Mononuclear cell (primary cell): ENCODE results near the gene GID4. TPM values are rescaled to one million over a fixed set of nuclear protein-coding genes. Genes with fewer than 3 reads are reported as not detected.

Source experiments
- H3K27me3 ChIP-seq: 2 replicates; pipeline ENCODE4 v1.6.0; 2011; ENCODE audit warnings: low read length, control low read depth; ENCODE audit not compliant: insufficient read depth
- H3K4me1 ChIP-seq: 2 replicates; pipeline ENCODE4 v1.5.1; 2011; ENCODE audit warnings: mild to moderate bottlenecking, low read length, control low read depth; ENCODE audit not compliant: insufficient read depth
- H3K4me3 ChIP-seq: 2 replicates; pipeline ENCODE4 v1.5.1; 2011; ENCODE audit warnings: mild to moderate bottlenecking, low read length, moderate library complexity
- H3K9me3 ChIP-seq: 2 replicates; pipeline ENCODE4 v1.5.1; 2011; ENCODE audit warnings: low read depth, mild to moderate bottlenecking, control low read depth, low read length
- total RNA-seq: library from RNA; depleted of rRNA; stranded (reverse); fragments of >200 nt; gene quantifications from one replicate; pipeline ENCODE4 v1.2.3, GENCODE V29; 2012

The GID4 gene
- total RNA-seq, 1 donor: 3.1 TPM

DNA sequence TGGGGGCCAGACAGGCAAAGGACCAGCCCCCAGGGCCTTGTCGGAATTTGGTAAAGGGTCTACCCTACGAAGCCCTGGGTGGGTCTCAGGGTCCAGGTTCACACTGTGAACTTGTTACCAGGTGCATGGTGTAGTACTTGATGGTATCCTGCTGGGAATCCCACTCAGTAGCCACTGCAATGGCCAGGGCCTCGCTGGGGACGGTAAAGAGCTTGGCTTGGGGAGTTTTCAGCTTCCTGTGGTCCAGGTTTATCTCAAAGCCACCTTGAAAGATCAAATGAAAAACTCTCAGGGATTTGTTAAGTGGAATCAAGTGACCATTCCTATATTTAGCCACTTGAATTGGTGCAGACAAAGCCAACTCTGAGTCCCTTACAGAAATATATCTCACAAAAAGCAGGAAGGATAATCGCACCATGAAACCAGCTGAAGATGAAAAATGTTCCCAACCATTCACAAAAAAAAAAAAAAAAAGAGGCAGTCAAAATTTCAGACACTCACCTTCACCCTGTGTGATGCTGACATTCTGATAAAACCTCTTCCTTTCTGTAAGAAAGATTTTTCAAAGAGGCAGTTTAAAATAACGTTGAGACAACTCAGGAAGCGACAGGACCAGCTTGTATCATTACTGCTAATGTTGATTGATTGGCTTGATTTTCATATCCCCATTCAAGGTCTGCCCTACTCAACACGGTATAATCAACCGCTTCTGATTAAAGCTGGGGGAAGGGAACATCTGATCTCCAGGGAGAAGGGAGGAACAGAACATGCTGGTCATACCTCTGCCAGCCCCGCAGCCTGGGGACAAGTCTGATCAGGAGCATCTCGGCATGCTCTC, 10.9 kb upstream of the GID4 start:
- H3K4me3 ChIP-seq: no peak overlapping the region
- H3K4me1 ChIP-seq: peaks cover 35% of the 10 kb centered on the region
- no peaks in the 10 kb centered on the region for H3K9me3 ChIP-seq
- H3K27me3 ChIP-seq: no peaks in the 10 kb centered on the region

DNA sequence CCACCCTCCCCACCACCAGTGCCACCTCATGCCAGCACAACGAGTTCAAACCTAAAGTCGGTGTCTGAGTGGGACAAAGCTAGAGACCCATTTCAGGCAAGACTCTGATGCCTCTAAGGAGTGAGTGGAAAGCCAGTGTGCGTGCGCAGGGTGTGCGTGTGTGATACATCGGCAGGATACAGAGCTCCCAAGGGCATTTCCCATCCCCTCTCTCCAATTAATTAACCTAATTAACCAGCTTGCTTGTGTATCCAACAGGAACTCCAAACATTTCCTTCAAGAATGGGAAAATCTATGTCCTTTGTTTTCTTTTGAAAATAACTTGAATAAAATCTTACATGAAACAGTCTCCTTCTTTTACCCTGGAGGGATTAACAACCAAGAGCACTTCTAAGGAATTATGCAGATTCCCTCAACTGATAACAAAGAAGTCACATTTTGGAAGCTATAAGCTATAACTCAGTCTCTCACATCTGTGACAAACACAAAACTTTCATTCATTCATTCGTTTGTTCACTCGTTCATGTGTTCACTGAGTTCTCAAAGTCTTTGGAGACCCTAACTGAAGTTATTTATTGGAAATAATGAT, 10.2 kb upstream of the GID4 start:
- no peaks in the 10 kb centered on the region for H3K9me3 ChIP-seq
- peaks cover 40% of the 10 kb centered on the region for H3K4me1 ChIP-seq
- H3K27me3 ChIP-seq: no peaks in the 10 kb centered on the region
- no peak overlapping the region for H3K4me3 ChIP-seq

DNA sequence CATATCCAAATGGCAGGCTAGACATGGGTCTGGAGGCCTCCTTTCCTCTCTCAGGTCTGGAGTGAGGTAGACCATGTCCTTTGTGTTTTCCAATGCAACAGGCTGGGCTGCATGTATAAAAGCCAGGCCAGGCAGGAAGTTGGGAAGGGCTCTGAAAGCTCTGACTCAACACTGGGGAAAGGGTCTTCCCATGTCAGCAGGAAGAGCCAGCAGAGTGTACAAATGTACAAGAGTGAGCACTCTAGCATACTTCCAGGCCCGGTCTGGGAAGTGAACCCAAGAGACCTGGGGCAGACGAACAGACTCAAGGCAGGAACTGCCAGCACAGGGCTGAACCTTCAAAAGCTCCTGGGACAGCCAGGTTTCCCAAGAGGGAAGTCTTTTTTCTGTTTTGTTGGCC, 7.3 kb upstream of the GID4 start:
- Histone ChIP-seq H3K9me3 (no peaks in the 10 kb centered on the region), H3K4me3 (no peak overlapping the region), H3K27me3 (no peaks in the 10 kb centered on the region), H3K4me1 (peaks cover 26% of the 10 kb centered on the region)

DNA sequence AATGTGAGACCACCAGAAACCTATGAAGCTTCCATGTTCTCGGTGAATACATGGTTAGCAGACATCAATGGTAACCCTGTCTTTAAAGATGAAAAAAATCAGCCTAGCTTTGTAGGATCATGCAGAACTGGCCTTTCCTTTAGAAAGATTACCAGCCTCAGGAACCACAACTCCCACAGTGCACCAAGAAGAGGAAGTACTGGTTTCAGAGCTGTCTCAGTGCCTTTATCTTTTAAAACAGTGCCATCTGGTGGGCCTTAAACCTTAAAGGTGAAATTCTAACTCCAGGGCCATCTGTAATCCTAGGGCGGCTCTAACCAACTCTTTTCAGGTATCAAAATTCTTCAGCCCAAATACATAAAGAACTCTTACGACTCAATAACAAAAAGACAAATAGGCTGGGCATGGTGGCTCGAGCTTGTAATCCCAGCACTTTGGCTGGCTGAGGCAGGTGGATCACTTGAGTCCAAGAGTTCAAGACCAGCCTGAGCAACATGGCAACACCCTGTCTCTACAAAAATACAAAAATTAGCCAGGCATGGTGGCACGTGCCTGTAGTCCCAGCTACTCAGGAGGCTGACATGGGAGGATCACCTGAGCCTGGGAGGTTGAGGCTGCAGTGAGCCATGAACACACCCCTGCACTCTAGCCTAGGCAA, 5.6 kb upstream of the GID4 start:
- Histone ChIP-seq H3K4me1 (peaks cover 41% of the 10 kb centered on the region), H3K4me3 (no peak overlapping the region), H3K9me3 (no peaks in the 10 kb centered on the region), H3K27me3 (no peaks in the 10 kb centered on the region)

DNA sequence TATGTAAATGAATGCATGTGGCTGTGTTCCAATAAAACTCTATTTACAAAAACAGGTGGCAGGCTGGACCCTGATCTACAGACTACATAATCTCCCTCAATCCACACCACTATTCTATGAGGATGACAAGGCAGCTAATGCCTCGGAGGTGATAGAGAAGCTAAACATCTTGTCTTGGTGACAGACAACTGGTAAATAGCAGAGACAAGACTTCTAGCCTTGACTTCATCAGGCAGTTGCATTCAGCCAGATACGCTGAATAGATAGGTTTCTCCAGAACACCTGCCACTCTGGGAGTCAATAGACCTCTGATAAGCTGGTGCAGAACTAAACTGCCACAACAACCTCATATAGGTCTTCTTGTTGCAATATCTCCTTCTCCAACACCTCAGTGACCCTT, 3.5 kb upstream of the GID4 start:
- peaks cover 53% of the 10 kb centered on the region for H3K4me1 ChIP-seq
- H3K4me3 ChIP-seq: no peak overlapping the region
- no peaks in the 10 kb centered on the region for H3K27me3 ChIP-seq
- H3K9me3 ChIP-seq: no peaks in the 10 kb centered on the region

DNA sequence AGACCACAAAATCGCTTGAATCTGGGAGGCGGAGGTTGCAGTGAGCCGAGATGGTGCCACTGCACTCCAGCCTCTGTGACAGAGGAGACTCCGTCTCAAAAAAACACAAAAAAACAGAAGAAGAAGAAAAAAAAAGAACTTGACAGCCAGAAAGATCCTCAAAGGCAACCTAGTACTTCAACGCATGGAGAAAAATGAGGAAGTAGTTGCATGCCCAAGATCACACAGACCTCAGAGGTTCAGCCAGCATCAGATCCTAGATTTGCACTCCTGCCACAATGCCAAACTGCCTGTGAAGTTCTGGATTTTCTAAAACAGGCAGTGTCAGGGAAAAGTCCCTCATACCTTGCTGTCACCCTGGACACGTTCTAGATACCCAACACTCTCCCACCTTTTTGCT, 1.7 kb upstream of the GID4 start:
- no peak overlapping the region for H3K4me3 ChIP-seq
- peaks cover 53% of the 10 kb centered on the region for H3K4me1 ChIP-seq
- H3K9me3 ChIP-seq: no peaks in the 10 kb centered on the region
- H3K27me3 ChIP-seq: no peaks in the 10 kb centered on the region

DNA sequence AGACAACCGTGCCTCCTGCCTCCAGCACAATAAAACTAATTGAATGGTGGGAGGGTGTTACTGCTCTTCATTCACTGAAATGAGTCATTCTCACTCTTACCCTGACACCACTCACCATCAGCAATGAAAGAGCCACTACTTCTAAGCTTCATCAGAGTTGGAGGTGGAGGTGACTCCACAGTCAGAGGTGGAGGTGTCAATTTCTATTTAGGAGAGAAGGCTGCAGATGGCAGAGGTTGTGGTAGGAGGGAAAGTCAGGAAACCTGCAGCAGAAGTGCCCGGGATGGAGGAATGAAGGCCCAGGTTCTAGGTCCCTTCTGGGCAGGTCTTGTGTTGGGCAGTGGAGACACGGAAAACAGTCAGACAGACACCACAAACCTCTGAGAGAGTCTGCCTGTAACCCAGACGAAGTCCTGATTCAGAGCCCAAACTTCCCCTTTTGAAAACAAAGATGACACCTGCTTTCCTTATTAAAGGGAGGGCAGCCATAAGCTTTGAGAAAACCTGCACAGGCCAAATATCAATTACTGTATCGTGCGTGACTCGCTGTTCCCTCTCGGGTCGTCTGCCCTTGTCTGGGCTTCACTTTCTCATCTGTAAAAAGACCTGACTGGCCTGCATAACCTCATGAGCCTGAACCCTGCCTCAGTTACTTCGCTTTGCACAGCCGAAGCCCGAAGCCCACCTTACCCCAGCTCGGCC, 908 bp upstream of the GID4 start:
- peak overlapping the region; percentile 95 for H3K4me3 ChIP-seq
- no peaks in the 10 kb centered on the region for H3K27me3 ChIP-seq
- H3K9me3 ChIP-seq: no peaks in the 10 kb centered on the region
- peaks cover 45% of the 10 kb centered on the region for H3K4me1 ChIP-seq

DNA sequence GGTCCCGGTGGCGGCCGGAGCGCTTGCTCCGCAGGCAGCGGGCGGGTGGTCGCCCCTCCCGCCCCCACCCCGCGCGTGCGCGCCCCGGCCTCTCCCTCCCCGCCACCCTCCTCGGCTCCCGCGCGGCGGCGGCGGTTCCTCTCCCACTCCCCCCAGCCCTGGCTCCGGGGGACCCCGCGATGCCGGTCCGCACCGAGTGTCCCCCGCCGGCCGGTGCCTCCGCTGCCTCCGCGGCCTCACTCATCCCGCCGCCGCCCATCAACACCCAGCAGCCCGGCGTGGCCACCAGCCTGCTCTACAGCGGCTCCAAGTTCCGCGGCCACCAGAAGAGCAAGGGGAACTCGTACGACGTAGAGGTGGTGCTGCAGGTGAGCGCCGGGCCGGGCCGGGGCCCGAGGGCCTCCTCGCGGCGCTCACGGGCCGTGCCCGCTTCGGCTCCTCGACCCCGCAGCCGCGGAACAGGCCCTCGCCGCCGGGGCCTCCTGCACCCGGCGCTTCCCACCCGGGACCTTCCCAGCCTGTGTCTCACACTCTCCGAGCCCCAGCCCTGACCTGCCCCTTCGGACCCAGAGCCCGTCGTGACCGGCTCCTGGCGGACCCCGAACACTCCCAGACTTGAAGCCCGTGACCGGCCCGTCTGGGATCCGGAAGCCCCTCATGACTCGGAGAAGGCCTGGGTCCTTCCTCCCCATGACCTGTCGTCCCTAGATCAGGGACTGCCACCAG, 490 bp downstream of the GID4 start:
- H3K9me3 ChIP-seq: no peaks in the 10 kb centered on the region
- peaks cover 39% of the 10 kb centered on the region for H3K4me1 ChIP-seq
- H3K27me3 ChIP-seq: no peaks in the 10 kb centered on the region
- peak overlapping the region; percentile 95 for H3K4me3 ChIP-seq

DNA sequence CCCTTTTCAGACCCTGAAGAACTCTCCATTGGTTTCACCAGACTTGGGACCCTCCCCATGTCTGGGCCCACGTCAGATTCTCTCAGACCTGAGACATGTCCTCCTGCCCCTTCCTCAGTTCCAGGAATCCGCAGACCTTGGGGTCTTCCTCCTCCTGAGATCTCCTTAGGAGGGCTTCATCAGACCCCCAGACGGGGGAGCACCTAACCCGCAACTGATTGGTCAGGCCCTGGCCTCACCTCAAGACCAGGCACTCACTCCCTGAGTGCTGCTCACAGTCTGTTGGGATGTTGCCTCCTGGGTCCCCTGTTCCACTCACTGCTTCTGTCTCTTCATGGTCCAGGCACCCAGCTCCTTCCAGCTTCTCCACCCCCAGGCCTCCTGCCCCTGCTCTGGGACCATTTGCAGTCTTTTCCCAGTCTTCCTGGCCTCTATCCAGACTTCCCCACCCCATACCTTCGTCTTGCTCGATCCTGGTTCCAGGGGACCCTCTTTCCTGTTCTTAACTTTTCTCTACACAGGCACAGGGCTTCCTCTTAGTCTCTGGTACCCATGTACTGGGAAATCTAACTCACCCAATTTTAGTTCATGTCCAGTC, 1.2 kb downstream of the GID4 start:
- no peaks in the 10 kb centered on the region for H3K9me3 ChIP-seq
- H3K27me3 ChIP-seq: no peaks in the 10 kb centered on the region
- H3K4me3 ChIP-seq: peak overlapping the region; percentile 95
- peaks cover 39% of the 10 kb centered on the region for H3K4me1 ChIP-seq

DNA sequence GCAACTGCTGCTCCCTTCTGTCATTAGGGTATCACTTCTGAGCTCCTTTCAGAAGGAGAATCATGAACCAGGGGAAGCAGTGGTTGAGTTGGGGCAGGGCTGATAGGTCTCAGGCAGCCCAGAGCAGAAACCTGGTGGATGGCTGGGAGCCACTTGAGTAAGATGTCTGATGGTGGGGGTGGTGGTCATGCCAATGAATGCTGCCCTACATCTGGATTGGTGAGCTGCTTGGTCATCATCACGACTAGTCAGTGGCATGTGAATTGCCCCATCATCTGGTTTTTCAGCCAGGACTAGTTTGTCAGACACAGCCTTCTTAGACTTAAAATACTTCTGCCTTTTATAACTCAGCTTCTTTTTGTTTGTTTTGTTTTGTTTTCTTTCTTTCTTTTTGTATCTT, 2.6 kb downstream of the GID4 start:
- no peaks in the 10 kb centered on the region for H3K27me3 ChIP-seq
- no peak overlapping the region for H3K4me3 ChIP-seq
- peaks cover 36% of the 10 kb centered on the region for H3K4me1 ChIP-seq
- no peaks in the 10 kb centered on the region for H3K9me3 ChIP-seq

DNA sequence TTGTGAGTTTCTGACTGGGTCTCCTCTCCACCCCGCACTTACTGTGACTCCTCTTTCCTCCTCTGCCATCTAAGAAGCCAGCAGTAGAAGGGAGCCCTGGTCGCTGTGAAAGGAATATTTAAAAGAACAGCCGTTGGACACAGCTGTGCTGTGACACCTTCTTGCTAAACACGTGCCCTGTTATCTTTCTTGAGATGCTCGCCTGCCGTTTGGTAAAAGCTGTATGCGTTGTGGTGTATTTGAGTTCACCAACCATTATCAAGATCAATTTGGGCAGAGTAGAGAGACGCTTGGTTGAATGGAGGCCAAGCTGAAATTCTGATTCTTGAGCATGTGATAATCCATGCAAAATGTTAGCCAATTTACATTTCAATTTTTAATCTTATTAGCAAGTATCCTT, 3.8 kb downstream of the GID4 start:
- Histone ChIP-seq H3K4me3 (no peak overlapping the region), H3K9me3 (no peaks in the 10 kb centered on the region), H3K27me3 (no peaks in the 10 kb centered on the region), H3K4me1 (peaks cover 24% of the 10 kb centered on the region)

DNA sequence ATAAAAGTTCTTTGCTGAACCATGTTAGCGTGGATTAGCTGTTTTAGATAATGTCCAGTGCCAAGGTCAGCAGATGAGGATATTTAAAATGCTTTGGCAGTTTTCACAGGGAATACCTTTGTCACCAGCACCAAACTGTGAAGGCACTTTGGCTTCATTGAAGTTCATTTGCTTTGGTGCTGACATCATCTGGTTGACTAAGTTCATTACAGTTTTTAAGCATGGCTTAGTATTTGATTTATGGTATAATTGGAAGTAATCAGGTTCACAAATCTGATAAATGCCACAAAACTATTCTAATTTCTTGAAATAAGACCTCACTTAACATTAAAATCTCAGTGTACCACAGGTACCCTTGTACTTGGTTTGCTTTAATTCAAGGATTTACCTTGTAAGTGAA, 4.3 kb downstream of the GID4 start:
- no peaks in the 10 kb centered on the region for H3K27me3 ChIP-seq
- peaks cover 19% of the 10 kb centered on the region for H3K4me1 ChIP-seq
- H3K9me3 ChIP-seq: no peaks in the 10 kb centered on the region
- no peak overlapping the region for H3K4me3 ChIP-seq

DNA sequence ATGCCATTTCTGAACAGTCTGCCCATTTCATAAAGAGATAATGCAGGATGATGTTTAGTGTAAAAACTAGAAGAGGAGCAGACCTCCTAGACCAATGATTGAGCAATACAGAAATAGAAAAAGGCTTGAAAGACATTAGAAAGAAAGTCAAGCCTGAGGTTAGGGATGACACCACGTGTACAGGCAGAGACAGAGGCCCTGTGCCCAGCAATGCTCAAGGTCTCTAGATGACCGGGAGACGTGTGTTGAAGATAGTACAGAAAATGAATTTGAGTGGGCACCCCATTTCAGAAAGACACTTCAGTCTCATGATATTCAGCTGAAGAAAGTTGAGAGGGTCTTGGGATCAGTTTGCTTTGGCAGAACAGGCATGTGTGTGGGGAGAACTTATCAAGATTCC, 5.4 kb downstream of the GID4 start:
- Histone ChIP-seq H3K9me3 (no peaks in the 10 kb centered on the region), H3K27me3 (no peaks in the 10 kb centered on the region), H3K4me1 (peaks cover 17% of the 10 kb centered on the region), H3K4me3 (no peak overlapping the region)

DNA sequence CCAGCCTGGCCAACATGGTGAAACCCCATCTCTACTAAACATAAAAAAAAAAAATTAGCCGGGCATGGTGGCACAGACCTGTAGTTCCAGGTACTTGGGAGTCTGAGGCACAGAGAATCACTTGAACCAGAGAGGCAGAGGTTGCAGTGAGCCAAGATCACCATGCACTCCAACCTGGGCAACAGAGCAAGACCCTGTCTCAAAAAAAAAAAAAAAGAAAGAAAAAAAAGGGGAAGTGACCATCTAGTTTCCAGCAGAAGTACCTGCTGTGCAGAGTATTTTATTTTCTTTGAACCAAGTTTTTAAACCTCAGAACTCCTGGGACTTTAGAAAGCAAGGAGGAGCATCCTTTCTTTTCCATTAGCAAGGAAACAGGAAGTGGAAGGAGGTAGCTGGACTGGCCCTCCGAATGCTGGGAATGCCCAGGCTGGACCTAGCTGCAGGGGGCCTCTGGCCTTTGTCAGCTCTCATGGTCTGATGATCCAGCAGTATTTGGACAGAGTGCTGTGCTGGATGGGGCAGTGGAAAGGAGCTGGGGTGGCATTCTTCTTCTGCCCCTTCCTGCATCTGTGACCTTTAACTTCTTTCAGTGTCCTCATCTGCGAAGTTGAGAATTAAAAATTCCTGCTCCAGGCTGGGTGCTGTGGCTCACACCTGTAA, 6.6 kb downstream of the GID4 start:
- H3K27me3 ChIP-seq: no peaks in the 10 kb centered on the region
- H3K4me3 ChIP-seq: no peak overlapping the region
- peaks cover 5% of the 10 kb centered on the region for H3K4me1 ChIP-seq
- no peaks in the 10 kb centered on the region for H3K9me3 ChIP-seq
